NT2/D1 (cell line): ENCODE measurements around the gene MAML2.

ENCODE experiments used
- SUZ12 ChIP-seq: IDR thresholded peaks from 2 replicates; pipeline ENCODE4 v1.6.1; 2011; ENCODE audit not compliant: insufficient read length, insufficient read depth; ENCODE audit errors: extremely low read depth
- YY1 ChIP-seq: IDR thresholded peaks from 2 replicates; pipeline ENCODE4 v1.6.1; 2011; ENCODE audit not compliant: insufficient read length, insufficient read depth
- ZNF274 ChIP-seq: IDR thresholded peaks from 2 replicates; pipeline ENCODE4 v1.6.1; 2011; ENCODE audit warnings: mild to moderate bottlenecking, low read depth, low read length

DNA sequence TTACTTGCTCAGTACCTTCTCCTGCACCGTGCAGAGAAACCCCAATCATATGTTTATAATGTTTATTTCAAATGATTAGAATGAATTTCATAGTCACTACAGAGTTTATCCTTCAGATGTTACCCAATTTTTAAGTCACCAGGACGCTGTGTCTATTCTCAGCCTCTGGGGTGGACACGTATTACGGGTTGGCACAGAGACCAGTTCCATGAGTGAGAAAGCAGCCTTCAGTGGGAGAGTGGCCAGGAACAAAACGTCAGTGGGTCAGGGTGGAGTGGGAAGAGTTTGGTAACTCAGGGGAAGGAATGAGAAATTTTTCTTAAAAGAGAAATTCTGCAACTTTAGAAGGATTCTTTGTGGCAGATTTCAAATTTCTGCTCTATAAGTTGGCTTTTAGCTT is 342.0 kb downstream of the MAML2 start:
- TF ChIP-seq ZNF274, result no peak
- TF ChIP-seq YY1, result no peak
- TF ChIP-seq SUZ12, result no peak
